ENCODE data around the gene EIF4B. TPM values are rescaled to one million over a fixed set of nuclear protein-coding genes. Genes with fewer than 3 reads are reported as not detected.
"Not testable (repeated sequence)": the region's sequence is repeated elsewhere in the genome, so short reads cannot be mapped to it uniquely, and the experiment has no call there.

Gene EIF4B
- total RNA-seq, 6 experiments from 2014 or later = 143 to 270 (median 180) TPM

DNA sequence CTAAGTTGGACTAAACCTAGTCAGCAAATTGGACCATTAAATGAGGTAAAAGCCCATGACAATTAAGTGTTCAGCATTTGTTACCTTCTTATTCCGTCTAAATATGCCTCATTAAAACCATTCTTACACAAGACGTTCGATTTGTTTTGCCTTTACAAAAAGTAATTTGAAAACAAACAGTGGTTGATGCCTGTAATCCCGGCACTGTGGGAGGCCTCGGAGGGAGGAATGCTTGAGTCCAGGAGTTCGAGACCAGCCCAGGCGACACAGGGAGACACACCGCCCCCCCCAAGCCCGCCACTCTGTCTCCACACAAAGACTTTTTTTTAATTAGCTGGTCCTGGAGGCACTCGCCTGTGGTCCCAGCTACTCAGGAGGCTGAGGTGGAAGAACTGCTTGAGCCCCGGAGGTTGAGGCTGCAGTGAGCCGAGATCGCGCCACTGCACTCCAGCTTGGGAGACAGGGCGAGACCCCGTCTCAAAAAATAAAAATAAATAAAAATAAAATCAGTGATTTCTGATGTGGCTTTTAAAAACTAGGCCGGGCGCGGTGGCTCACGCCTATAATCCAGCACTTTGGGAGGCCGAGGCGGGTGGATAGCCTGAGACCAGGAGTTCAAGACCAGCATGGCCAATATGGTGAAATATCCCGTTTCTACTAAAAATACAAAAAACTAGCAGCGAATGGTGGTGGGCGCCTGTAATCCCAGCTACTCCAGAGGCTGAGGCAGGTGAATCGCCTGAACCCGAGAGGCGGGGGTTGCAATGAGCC, 856 bp upstream of the EIF4B start:
- WGBS (ENCODE audit: insufficient coverage, low coverage, low lambda C conversion rate, missing lambda C conversion rate) = 12% methylated on average over 28 of the region's 28 CpGs
- no peak for ATAC-seq

DNA sequence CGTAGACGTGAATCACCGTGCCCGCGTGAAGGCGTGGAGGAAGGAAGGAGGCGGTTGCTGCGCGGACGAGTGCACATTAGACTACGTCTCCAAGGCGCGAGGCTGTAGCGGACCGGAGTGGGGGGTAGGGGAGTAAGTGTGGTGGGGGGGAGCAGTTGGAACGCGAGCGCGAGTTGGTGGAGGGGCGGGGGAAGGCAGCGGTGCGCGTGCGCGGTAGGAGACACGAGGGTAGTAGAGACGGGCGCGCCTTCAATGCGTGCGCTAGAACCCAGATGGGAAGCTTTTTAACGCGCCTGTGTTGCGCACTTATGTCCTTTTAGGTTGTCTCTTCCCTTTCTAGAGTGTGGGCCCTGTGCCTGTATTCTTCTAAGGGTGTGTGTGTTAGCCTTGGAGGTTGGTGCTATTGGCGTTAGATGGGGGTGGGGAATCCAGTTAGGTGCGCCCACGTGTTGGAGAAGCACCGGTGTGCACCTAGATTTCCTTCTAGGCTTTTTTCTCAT, 604 bp downstream of the EIF4B start:
- WGBS (ENCODE audit: insufficient coverage, low coverage, low lambda C conversion rate, missing lambda C conversion rate) = under 1% methylated on average over 29 of the region's 38 CpGs
- no peaks in the 10 kb centered on the region for H3K27me3 ChIP-seq
- intact Hi-C loops (cut with DNase I) = no loop called here
- peaks cover 0 to 6% (median 0%) of the 10 kb centered on the region in 4 donors for H3K36me3 ChIP-seq
- peak overlapping the region; percentile 84 to 93 (median 91) for H3K4me3 ChIP-seq
- no peaks in the 10 kb centered on the region for H3K9me3 ChIP-seq
- ATAC-seq = peak; percentile 55 to 61 (median 57)
- peaks cover 2 to 53% (median 24%) of the 10 kb centered on the region in 4 donors for H3K4me1 ChIP-seq
- H3K27ac ChIP-seq = peak overlapping the region; percentile 85 to 95 (median 93)
- TF ChIP-seq POLR2A (IDR thresholded peaks at IDR 0.05) = no peak
- TF ChIP-seq, protein P1, sequence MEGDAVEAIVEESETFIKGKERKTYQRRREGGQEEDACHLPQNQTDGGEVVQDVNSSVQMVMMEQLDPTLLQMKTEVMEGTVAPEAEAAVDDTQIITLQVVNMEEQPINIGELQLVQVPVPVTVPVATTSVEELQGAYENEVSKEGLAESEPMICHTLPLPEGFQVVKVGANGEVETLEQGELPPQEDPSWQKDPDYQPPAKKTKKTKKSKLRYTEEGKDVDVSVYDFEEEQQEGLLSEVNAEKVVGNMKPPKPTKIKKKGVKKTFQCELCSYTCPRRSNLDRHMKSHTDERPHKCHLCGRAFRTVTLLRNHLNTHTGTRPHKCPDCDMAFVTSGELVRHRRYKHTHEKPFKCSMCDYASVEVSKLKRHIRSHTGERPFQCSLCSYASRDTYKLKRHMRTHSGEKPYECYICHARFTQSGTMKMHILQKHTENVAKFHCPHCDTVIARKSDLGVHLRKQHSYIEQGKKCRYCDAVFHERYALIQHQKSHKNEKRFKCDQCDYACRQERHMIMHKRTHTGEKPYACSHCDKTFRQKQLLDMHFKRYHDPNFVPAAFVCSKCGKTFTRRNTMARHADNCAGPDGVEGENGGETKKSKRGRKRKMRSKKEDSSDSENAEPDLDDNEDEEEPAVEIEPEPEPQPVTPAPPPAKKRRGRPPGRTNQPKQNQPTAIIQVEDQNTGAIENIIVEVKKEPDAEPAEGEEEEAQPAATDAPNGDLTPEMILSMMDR (IDR thresholded peaks at IDR 0.05) = no peak
- peak; percentile 79 to 84 (median 82) for DNase-seq

More for the DNA sequence above, 856 bp upstream of the EIF4B start:
- peak overlapping the region; percentile 67 to 91 (median 69) for H3K4me3 ChIP-seq
- DNase-seq = peak in 2 of 3 donors; percentile 29 to 58
- TF ChIP-seq, protein P1 (IDR thresholded peaks at IDR 0.05) = no peak
- H3K27me3 ChIP-seq = no peaks in the 10 kb centered on the region
- H3K36me3 ChIP-seq = peaks cover 0 to 6% (median 0%) of the 10 kb centered on the region in 4 donors
- no peaks in the 10 kb centered on the region for H3K9me3 ChIP-seq
- H3K4me1 ChIP-seq = peaks cover 0 to 39% (median 16%) of the 10 kb centered on the region in 4 donors
- intact Hi-C loops (cut with DNase I) = no loop called here
- H3K27ac ChIP-seq = peak overlapping the region in 2 of 3 donors; percentile 78 to 95

DNA sequence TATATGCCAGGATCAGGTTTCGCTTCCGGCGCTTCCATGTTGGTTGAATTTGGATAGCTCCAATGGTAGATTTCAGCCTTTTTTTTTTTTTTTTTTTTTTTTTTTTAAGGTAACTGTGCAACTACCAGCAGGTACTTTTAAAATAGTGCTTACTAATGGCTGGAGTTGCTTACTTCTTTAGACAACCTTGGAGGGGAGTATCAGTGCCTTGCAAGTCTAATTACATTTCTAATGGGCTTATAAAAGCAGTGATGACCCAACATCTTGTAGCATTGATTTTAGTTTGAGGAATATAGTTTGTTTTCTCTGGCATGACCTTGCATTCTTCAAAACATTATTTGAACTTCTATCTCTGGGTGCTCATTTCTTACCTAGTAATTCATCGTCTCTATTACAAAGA, 1.1 kb downstream of the EIF4B start:
- no peak for TF ChIP-seq POLR2A (IDR thresholded peaks at IDR 0.05)
- TF ChIP-seq, protein P1 (IDR thresholded peaks at IDR 0.05) = no peak
- Histone ChIP-seq H3K27me3 (no peaks in the 10 kb centered on the region), H3K4me3 (peak overlapping the region; percentile 84 to 93 (median 91)), H3K27ac (peak overlapping the region in 2 of 3 donors; percentile 85 to 95), H3K9me3 (no peaks in the 10 kb centered on the region), H3K4me1 (peaks cover 2 to 57% (median 24%) of the 10 kb centered on the region in 4 donors), H3K36me3 (peaks cover 0 to 6% (median 0%) of the 10 kb centered on the region in 4 donors)
- DNase-seq = no peak
- WGBS (ENCODE audit: insufficient coverage, low coverage, low lambda C conversion rate, missing lambda C conversion rate) = 10% methylated on average over 3 of the region's 4 CpGs
- intact Hi-C loops (cut with DNase I) = no loop called here
- no peak for ATAC-seq

DNA sequence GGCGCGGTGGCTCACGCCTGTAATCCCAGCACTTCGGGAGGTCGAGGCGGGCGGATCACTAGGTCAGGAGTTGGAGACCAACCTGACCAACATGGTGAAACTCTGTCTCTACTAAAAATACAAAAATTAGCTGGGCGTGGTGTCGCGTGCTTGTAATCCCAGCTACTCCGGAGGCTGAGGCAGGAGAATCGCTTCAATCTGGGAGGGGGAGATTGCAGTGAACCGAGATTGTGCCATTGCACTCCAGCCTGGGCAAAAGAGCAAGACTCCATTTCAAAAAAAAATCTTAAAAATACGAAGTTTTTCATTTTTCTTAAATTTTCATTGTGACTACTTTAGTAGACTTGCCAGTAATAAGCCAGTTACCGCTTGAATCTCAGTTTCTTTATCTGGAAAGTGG, 2.5 kb downstream of the EIF4B start:
- 83% methylated on average over 10 of the region's 15 CpGs for WGBS (ENCODE audit: insufficient coverage, low coverage, low lambda C conversion rate, missing lambda C conversion rate)
- ATAC-seq; H3K36me3 ChIP-seq; DNase-seq; H3K27ac ChIP-seq; H3K9me3 ChIP-seq; intact Hi-C loops (cut with DNase I); H3K27me3 ChIP-seq; H3K4me3 ChIP-seq: not testable (repeated sequence)
- H3K4me1 ChIP-seq = peaks cover 2 to 70% (median 28%) of the 10 kb centered on the region in 4 donors

DNA sequence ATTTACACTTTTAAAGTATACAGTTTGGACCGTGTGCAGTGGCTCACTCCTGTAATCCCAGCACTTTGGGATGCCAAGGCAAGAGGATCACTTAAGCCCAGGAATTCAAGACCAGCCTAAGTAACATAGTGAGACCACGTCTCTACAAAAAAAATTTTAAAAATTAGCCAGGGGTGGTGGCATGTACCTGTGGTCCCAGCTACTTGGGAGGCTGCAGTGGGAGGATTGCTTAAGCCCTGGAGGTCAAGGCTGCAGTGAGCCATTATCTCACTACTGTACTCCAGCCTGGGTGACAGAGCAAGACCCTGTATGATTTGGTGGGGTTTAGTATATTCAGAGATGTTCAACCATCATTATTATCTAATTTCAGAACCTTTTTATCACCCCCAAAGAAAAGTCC, 4.7 kb downstream of the EIF4B start:
- intact Hi-C loops (cut with DNase I) = no loop called here
- 63% methylated on average over 2 of the region's 2 CpGs for WGBS (ENCODE audit: insufficient coverage, low coverage, low lambda C conversion rate, missing lambda C conversion rate)
- peaks cover 2 to 77% (median 28%) of the 10 kb centered on the region in 4 donors for H3K4me1 ChIP-seq

More for the DNA sequence above, 4.7 kb downstream of the EIF4B start:
- DNase-seq (no peak), ATAC-seq (no peak)
- TF ChIP-seq, protein P1 (IDR thresholded peaks at IDR 0.05) = no peak
- no peak for TF ChIP-seq POLR2A (IDR thresholded peaks at IDR 0.05)
- Histone ChIP-seq H3K27ac (peak overlapping the region in 1 of 3 donors; percentile 69), H3K4me3 (no peak overlapping the region), H3K9me3 (no peaks in the 10 kb centered on the region), H3K27me3 (no peaks in the 10 kb centered on the region), H3K36me3 (peaks cover 0 to 7% (median 0%) of the 10 kb centered on the region in 4 donors)
